Ovary (tissue), 9 donors: ENCODE results near the gene LRMDA. TPM values are rescaled to one million over a fixed set of nuclear protein-coding genes. Genes with fewer than 3 reads are reported as not detected.

Experiments used
- DNase-seq, 5 donors: peaks; one replicate each; pipeline ENCODE4 v3.0.0-alpha.2; 2019 to 2020
- H3K27ac ChIP-seq, 2 donors: fragments of 200-600 bp; one replicate each; pipeline versions ENCODE4 v1.5.1 to v1.8.0; 2019 to 2022
- H3K27me3 ChIP-seq: fragments of 200-600 bp; one replicate; pipeline ENCODE4 v1.8.0; 2022
- H3K36me3 ChIP-seq: fragments of 200-600 bp; sonication (generic); one replicate; pipeline ENCODE4 v1.5.1; 2019
- H3K4me1 ChIP-seq: one replicate; pipeline ENCODE4 v1.8.1; 2013; ENCODE audit warnings: mild to moderate bottlenecking, moderate library complexity; ENCODE audit not compliant: insufficient read depth
- H3K4me3 ChIP-seq: fragments of 200-600 bp; sonication (generic); one replicate; pipeline ENCODE4 v1.5.1; 2017
- H3K9me3 ChIP-seq, 2 donors: fragments of 200-600 bp in 1 of 2; sonication (generic) in 1 of 2; one replicate each; pipeline versions ENCODE4 v1.5.1 to v1.8.1; 2013 to 2019; ENCODE audit warnings: mild to moderate bottlenecking in 1 of 2, moderate library complexity in 1 of 2
- CTCF ChIP-seq, 3 donors: fragments of 450-650 bp in 2 of 3; fragments of 200-600 bp in 1 of 3; IDR thresholded peaks; one replicate each; pipeline versions ENCODE4 v1.5.1 to v1.8.0; 2016 to 2022; ENCODE audit warnings: antibody characterized with exemption in 3 of 3, mild to moderate bottlenecking in 1 of 3
- EP300 ChIP-seq: sonication (generic); formaldehyde crosslinking; IDR thresholded peaks from one replicate; pipeline ENCODE4 v1.6.1; 2017; ENCODE audit warnings: antibody characterized with exemption
- POLR2A ChIP-seq: fragments of 450-650 bp; IDR thresholded peaks from one replicate; pipeline ENCODE4 v1.6.1; 2017; ENCODE audit warnings: antibody characterized with exemption, mild to moderate bottlenecking, moderate library complexity
- WGBS, 3 donors: extraction: QIAGEN DNeasy Blood & Tissue Kit in 1 of 3; methylation state at CpG; one replicate each; pipeline versions ENCODE4 v1.1.5 to v1.1.7; 2013 to 2017; 5-methylcytosine and 5-hydroxymethylcytosine counted together
- intact Hi-C, 4 donors: fragments of 100-400 bp; cut with DNase I; formaldehyde crosslinking; loops; one replicate each; pipeline versions ENCODE4 v1.11.0 to v1.15.1; 2022 to 2023
- polyA plus RNA-seq, 2 donors: library from polyadenylated mRNA; stranded (reverse); fragments of 200-250 nt in 1 of 2; fragments of 350-450 nt in 1 of 2; fragmentation: Illumina TruSeq in 1 of 2; extraction: RNeasy Lipid Tissue Mini Kit (QIAGEN cat#74804) in 1 of 2; gene quantifications; one replicate each; pipeline ENCODE4 v1.2.3, GENCODE V29; 2013 to 2014
- total RNA-seq, 7 donors: library from RNA; depleted of rRNA in 2 of 7; stranded (reverse); fragments of >200 nt in 2 of 7; fragmentation: NEBNext Ultra II Directional in 3 of 7; extraction: Animal tissue kit (Norgen Biotek cat#: 25700) in 3 of 7; gene quantifications; one replicate each; pipeline versions ENCODE4 v1.1.0 to v1.2.4, GENCODE V29; 2016 to 2023
- donor health status: DM: no; HTN: no; CAD: no; lungs with moderate emphysema.
- donor health status: DM: no; HTN: no; CAD: no.
- donor health status: Bipolar disorder and iron deficiency.
- donor health status: DM: yes; HTN: yes; CAD: no.
- donor health status: DM: no; HTN: no; CAD: no.
- donor health status: DM: yes; HTN: yes; CAD: no.

Gene LRMDA
- total and polyA plus RNA-seq, 9 donors, result 14.8 to 30.7 (median 22.9) TPM

- Histone ChIP-seq H3K4me1 (no peaks in the 10 kb centered on the region), H3K9me3 (no peaks in the 10 kb centered on the region), H3K4me3 (no peak overlapping the region), H3K27me3 (no peaks in the 10 kb centered on the region), H3K36me3 (no peaks in the 10 kb centered on the region), H3K27ac (no peak overlapping the region)
- DNase-seq, result no peak
- TF ChIP-seq CTCF (IDR thresholded peaks at IDR 0.05) (no peak), POLR2A (no peak), EP300 (no peak)
- intact Hi-C loops, result no loop called here
- 74 to 94% (median 75%) methylated on average over 2 of the region's 2 CpGs for WGBS, 3 donors
These were observed 594.9 kb downstream of the LRMDA start for GRCh38 chr10:76026176-76026771.

- H3K27ac ChIP-seq, result no peak overlapping the region
- no peaks in the 10 kb centered on the region for H3K9me3 ChIP-seq
- no peak for DNase-seq
- WGBS, 3 donors, result 91 to 97% (median 93%) methylated on average over 1 of the region's 1 CpG
- no peaks in the 10 kb centered on the region for H3K27me3 ChIP-seq
- H3K36me3 ChIP-seq, result no peaks in the 10 kb centered on the region
- H3K4me3 ChIP-seq, result no peak overlapping the region
- TF ChIP-seq CTCF (IDR thresholded peaks at IDR 0.05) (no peak), EP300 (no peak), POLR2A (no peak)
- H3K4me1 ChIP-seq, result no peaks in the 10 kb centered on the region
- intact Hi-C loops, result no loop called here
These were observed 595.5 kb downstream of the LRMDA start for GRCh38 chr10:76026905-76027304.

GRCh38 chr10:76029782-76030181 lies 598.4 kb downstream of the LRMDA start:
- DNase-seq, result no peak
- no peaks in the 10 kb centered on the region for H3K9me3 ChIP-seq
- 96 to 100% (median 97%) methylated on average over 4 of the region's 4 CpGs for WGBS, 3 donors
- no peak overlapping the region for H3K4me3 ChIP-seq
- TF ChIP-seq POLR2A (no peak), EP300 (no peak), CTCF (IDR thresholded peaks at IDR 0.05) (no peak)
- H3K27me3 ChIP-seq, result no peaks in the 10 kb centered on the region
- no peak overlapping the region for H3K27ac ChIP-seq
- intact Hi-C loops, result loop anchor here in 1 of 4 donors (10.0 kb wide), 3 partner anchors 275 to 975 kb away; no protein-coding TSS in a partner anchor
- peaks cover 4% of the 10 kb centered on the region for H3K4me1 ChIP-seq
- H3K36me3 ChIP-seq, result no peaks in the 10 kb centered on the region

- intact Hi-C loops, result loop anchor here in 1 of 4 donors (10.0 kb wide), 3 partner anchors 274 to 974 kb away; no protein-coding TSS in a partner anchor
- Histone ChIP-seq H3K36me3 (no peaks in the 10 kb centered on the region), H3K27ac (no peak overlapping the region), H3K27me3 (no peaks in the 10 kb centered on the region), H3K9me3 (no peaks in the 10 kb centered on the region), H3K4me1 (peaks cover 6% of the 10 kb centered on the region), H3K4me3 (no peak overlapping the region)
- 86 to 94% (median 91%) methylated on average over 2 of the region's 2 CpGs for WGBS, 3 donors
- no peak for TF ChIP-seq POLR2A
- TF ChIP-seq EP300, result no peak
- no peak for TF ChIP-seq CTCF (IDR thresholded peaks at IDR 0.05)
- no peak for DNase-seq
These were observed 599.7 kb downstream of the LRMDA start for GRCh38 chr10:76031099-76031498.
